A673 (cell line): Measurements from ENCODE around the gene CLASP1.
"Not testable (repeated sequence)": the region's sequence is repeated elsewhere in the genome, so short reads cannot be mapped to it uniquely, and the experiment has no call there.

Experiments
- CTCF ChIP-seq: fragments of 300-800, 200-600 bp; sonication (generic); conservative IDR thresholded peaks from 2 replicates; pipeline ENCODE4 v1.5.1; 2017; ENCODE audit warnings: low read depth, mild to moderate bottlenecking, antibody characterized with exemption, low read length, moderate library complexity, mixed read lengths
- EZH2 ChIP-seq: fragments of 200-600 bp; sonication (generic); IDR thresholded peaks from 2 replicates; pipeline ENCODE4 v1.6.1; 2017; ENCODE audit warnings: borderline replicate concordance, low read depth, mild to moderate bottlenecking, mixed read lengths, antibody characterized with exemption, low read length; ENCODE audit not compliant: poor library complexity, severe bottlenecking

GRCh38 chr2:121639846-121640245 is 9.4 kb downstream of the CLASP1 start:
- TF ChIP-seq CTCF, EZH2: not testable (repeated sequence)
